Stimulated activated CD8-positive, alpha-beta memory T cell treated with anti-CD3 and anti-CD28 coated beads, Interleukin-15, amount 100 ng/mL, for 1 hour (primary cell): ENCODE data around the gene SPIB.
"Not testable (repeated sequence)": the region's sequence is repeated elsewhere in the genome, so short reads cannot be mapped to it uniquely, and the experiment has no call there.

Experiments used
- DNase-seq: peaks from one replicate; pipeline ENCODE4 v3.0.0-alpha.2; 2020; ENCODE audit warnings: low read depth

The SPIB gene

DNA sequence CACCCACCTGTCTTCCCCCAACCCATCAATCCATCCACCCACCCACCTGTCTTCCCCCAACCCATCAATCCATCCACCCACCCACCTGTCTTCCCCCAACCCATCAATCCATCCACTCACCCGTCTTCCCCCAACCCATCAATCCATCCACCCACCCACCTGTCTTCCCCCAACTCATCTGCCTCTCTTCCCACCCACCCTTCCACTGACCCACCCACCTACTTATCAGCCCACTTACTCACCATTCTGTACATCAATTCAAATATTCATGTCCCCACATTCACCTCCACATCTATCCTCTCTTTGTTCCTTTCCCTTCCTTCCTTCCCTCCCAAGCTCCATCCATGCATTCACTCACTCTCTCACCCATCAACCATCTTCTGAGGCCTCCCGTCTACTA is 20.4 kb downstream of the SPIB start:
- DNase-seq: not testable (repeated sequence)

DNA sequence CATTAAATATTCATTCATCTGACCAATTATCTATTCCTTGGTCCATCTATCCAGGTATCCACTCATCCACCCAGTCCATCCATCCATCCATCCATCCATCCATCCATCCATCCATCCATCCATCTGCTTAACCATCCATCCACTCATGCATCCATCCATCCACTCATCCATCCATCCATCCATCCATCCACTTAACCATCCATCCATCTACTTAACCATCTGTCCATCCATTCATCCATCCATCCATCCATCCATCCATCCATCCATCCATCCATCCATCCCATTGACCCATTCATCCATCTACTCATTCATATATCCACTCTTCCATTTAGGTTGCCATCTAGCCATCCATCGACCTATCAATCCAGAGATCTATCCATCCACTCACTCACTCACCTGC is 25.3 kb downstream of the SPIB start:
- no peak for DNase-seq

DNA sequence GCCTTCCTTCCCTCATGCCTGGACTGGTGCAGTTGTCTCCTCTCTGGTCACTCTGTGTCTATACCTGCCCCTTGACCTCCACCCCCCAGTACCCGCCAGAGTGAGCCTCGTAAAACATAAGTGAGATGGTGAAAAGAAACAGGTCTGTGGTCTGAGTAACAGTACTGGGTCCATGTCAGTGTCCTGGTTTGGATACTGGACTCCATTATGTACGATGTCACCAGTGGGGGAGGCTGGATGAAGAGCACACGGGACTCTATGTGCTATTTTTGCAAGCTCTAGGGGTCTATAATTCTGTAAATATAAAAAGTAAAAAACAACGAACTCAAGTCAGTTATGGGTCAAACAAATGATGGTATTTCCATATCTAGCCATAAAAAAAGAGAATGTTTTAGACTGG is 28.3 kb downstream of the SPIB start:
- no peak for DNase-seq

DNA sequence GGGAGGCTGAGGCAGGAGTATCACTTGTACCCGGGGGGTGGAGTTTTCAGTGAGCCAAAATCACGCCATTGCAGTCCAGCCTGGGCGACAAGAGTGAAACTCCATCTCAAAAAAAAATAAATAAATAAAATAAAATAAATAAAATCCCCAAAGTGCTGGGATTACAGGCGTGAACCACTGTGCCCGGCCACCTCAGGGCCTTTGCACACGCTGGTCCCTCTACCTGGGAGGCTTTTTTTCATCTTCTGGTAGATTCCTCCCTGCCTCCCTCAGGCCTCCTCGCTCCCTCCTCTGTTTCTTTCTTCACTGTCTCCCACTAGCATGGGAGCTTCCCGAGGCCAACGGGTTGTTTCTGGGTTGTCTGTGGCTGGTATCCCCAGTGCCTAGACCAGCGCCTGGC is 29.0 kb downstream of the SPIB start:
- no peak for DNase-seq

DNA sequence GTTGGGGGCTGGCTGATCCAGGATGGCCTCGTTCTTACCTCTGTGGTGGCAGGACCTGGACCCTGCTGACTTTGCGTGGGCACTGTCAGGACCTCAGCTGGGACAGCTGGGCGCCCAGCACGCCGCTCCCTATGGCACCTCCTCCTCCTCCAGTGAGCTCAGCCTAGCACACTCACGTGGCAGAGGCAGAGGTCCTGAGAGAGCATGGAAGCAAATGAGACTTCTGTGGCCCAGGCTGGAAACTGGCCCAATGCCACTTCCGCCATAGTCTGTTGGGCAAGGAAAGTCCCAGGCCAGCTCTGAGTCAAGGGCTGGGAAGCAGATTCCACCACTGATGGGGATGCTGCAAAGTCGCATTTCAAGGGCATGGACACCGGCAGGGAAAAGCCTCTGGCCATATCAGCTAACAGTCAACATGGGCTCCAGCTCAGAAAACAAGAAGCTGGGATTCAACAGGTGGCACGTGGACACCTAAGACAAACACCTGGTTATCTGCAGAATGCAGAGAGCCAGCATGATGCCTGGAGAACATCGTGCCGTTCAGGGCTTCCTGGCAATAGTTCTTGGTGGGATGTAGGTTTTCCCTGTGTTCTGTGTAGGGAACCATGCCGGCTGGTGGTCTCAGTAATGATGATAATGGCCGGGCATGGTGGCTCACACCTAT is 30.6 kb downstream of the SPIB start:
- no peak for DNase-seq

DNA sequence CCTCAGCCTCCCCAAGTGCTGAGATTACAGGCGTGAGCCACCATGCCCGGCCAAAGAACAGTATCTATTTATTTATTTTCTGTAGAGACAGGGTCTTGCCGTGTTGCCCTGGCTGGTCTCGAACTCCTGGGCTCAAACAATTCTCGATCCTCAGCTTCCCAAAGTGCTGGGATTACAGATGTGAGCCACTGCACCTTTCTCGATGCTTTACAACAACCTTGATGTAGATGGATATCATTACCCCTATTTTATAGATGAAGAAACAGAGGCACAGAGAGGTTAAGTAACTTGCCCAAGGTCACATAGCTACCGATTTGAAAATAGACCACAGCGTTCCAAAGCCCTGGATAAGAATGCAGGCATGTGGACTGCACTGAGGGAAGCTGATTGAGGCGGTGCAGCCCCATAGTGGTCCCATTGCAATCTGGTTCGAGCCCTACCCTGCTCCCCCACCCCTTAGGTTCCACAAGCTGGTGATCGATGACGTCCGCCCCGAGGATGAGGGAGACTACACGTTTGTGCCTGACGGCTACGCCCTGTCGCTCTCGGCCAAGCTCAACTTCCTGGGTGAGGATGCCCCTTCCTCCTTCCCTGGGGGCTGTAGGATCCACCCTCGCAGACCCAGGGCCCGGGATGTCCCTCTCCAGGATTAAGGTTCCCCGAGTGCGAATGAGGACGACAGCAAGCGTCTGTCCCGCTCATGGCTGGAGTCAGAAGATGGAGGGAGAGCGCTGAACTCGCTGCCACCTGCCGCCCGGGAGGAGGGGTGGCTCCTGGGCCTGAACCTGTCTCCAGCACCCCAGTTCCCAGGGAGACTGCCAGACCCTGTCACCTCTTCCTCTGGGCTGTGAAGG is 31.9 kb downstream of the SPIB start:
- no peak for DNase-seq

DNA sequence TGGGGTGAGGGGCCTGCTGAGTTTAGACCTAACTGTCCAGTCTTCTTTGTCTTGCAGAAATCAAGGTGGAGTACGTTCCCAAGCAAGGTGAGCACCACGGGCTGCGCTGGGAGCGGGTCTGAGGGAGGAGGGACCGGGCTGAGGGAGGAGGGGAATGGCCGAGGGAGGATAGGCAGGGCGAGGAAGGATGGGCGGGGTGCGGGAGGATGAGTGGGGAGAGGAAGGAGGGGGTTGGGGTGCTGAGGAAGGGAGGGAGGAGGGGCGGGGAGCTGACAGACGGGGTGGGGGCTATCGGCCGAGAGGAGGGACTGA is 32.4 kb downstream of the SPIB start:
- no peak for DNase-seq

DNA sequence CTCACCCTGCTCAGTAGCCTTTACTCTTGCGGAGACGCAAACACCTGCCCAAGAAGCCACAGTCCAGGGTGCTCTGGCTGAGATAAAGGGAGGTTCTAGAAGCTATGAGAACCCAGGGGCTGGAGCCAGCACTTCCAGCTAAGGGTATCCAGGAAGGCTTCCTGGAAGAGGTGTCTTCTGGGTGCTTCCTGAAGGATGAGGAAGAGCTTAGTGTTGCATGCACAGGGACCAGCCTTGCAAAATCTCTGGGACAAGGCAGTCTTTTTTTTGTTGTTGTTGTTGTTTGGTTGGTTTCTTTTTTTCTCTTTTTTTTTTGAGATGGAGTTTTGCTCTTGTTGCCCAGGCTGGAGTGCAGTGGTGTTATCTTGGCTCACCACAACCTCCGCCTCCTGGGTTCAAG is 34.5 kb downstream of the SPIB start:
- DNase-seq: no peak

DNA sequence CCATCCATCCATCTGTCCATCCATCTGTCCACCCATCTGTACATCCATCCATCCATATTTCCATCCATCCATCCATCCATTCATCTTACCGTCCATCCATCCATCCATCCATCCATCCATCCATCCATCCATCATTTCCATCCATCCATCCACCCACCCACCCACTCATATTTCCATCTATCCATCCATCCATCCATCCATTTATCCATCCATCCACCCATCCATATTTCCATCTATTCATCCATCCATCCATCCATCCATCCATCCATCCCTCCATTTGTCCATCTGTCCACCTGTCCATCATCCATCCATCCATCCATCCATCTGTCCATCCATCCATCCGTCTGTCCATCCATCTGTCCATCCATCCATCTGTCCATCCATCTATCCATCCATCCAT is 37.3 kb downstream of the SPIB start:
- DNase-seq: no peak

DNA sequence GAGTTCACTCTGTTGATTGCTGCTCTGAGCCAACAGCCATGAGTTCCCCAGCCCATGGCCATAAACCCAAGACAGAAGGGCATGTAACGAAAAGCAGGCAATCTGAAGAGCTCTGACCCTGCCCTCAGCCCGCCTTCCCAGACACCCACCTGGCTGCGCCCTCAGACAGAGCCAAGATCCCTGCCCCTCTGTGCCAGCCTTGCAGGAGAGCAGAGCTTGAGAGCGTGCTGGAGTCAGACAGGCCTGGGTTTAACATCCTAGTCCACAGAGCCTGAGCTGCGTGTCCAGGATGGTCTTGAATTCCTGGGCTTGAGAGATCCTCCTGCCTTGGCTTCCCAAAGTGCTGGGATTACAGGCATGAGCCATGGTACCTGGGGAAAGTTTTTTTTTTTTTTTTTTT is 38.6 kb downstream of the SPIB start:
- no peak for DNase-seq

DNA sequence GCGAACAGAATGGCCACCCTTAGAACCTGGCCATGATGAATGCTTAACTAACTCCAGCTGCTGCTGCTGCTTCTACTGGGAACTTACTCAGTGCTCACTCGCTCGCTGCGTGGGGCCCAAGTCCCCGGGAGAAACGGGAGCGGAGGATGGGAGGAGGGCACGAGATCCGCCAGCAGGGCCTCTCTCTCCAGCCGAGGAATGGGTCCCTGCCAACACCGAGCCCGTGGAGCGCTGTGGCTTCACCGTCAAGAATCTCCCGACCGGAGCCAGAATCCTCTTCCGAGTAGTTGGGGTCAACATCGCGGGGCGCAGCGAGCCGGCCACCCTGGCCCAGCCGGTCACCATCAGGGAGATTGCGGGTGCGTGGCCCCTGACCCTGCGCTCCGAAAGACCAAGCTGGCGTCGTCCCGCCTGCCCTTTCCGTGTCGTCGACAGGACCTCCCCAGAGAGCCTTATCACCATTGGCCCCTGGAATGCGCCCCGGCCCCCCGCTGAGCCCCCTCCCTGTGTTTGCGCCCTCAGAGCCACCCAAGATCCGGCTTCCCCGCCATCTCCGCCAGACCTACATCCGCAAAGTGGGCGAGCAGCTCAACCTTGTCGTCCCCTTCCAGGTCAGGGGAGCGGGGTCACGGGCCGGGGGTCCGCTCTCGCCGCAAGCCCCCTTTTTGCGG is 39.8 kb downstream of the SPIB start:
- DNase-seq: no peak

DNA sequence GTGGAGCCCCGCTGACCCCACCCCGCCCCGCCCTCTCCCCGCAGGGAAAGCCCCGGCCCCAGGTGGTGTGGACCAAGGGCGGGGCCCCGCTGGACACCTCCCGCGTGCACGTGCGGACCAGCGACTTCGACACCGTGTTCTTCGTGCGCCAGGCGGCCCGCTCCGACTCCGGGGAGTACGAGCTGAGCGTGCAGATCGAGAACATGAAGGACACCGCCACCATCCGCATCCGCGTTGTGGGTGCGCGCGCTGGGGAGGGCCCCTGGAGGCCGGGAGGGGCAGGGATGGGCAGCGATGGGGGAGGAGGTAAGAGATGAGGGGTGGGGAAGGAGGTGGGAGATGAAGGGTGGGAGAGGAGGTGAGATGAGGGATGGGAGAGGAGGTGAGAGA is 40.3 kb downstream of the SPIB start:
- DNase-seq: no peak

DNA sequence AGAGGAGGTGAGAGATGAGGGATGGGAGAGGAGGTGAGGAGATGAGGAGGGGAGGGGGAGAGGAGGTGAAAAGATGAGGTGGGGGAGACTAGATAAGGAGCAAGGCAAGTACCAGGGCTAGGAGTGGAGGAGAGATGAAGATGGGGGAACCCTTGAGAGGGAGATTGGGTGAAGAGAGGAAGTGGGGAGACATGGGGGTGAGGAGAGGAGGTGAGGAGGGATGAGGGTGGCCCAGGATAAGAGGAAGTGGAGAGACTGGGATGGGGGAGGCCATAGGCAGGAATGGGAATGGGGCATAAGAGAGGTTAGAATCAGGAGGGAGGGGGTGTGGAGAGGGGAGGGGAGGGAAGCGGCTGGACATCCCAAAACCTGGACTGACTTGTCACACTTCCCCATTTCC is 40.9 kb downstream of the SPIB start:
- DNase-seq: no peak

DNA sequence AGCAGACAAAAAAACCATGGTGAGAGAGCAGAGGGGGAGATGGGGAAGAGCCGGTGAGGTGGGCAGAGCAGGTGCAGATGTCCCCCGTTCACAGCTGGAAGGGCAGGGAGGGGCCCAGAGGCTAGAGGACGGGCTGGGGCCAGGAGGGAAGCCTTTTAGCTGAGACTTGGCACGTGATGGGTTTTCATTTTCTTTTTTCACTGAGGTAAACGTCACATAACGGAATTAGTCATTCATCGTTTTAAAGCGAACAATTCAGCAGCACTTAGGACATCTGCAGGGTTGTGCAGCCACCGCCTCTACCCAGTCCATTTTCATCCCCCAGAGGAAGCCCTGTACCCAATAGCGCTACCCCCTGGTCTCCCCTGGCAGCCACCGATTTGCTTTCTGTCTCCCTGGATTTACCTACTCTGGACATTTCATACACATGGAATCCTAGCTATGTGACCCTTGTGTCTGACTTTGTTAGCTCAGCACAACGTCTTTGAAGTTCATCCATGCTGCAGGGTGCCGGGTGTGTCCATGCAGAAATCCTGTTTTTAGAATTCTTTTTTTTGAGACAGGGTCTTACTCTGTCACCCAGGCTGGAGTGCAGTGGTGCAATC is 41.5 kb downstream of the SPIB start:
- DNase-seq: no peak

DNA sequence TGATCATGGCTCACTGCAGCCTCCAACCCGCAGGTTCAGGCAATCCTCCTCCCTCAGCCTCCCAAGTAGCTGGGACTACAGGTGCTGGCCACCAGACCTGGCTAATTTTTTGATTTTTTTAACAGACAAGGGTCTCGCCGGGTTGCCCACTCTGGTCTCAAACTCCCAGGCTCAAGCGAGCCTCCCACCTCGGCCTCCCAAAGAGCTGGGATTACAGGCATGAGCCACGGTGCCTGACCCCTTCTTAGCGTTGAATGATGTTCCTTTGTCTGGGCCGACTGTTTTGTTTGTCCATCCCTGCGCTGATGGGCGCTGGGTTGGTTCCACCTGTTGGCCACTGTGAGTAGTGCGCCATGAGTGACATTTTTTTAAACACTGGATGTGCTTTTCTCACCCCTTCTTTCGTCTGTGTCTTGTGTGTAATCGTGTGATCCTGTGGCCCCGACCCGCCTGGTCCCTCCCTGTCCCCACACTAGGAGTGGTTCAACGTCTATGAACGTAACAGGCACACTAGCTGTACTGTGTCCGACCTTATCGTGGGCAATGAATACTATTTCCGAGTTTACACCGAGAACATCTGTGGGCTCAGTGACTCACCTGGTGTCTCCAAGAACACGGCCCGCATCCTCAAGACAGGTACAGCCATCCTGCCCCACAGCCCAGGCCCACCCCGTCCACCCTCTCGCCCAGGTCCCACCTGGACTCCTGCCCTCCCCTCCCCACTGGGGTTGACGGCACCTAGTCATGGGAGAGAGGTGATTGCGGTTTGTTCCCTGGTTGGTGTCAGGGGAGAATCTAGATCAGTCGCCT is 42.5 kb downstream of the SPIB start:
- peak; percentile 22 for DNase-seq

DNA sequence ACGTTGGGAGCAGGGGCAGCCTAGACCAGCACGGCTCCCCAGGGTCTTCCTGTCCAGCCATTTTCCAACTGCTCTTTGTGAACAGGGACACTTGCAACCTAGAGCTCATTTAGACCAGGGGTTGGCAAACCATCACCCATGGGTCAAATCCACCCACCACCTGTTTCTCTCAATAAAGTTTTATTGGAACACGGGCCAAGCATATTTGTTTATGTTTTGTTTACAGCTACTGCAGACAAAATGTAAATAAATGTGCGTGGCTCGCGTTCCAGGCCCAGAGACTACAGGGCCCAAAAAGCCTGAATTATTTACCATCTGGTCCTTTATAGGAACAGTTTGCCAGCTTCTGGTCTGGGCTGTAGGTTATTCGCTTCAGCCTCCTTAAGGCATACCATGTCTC is 44.2 kb downstream of the SPIB start:
- DNase-seq: no peak

DNA sequence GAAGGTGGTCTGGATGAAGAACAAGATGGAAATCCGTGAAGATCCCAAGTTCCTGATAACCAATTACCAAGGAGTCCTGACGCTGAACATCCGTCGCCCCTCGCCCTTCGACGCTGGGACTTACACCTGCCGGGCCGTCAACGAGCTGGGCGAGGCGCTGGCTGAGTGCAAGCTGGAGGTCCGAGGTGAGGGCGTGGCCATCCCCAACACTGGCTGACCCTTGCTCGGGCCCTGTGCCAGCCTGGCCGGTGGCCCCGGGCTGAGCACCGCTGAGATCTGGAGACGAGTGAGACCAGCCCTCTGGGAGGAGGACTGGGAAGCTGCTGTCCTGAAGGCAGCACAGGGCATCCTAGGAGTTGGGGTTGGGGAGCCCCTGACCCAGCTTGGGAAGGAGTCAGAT is 45.6 kb downstream of the SPIB start:
- DNase-seq: no peak

DNA sequence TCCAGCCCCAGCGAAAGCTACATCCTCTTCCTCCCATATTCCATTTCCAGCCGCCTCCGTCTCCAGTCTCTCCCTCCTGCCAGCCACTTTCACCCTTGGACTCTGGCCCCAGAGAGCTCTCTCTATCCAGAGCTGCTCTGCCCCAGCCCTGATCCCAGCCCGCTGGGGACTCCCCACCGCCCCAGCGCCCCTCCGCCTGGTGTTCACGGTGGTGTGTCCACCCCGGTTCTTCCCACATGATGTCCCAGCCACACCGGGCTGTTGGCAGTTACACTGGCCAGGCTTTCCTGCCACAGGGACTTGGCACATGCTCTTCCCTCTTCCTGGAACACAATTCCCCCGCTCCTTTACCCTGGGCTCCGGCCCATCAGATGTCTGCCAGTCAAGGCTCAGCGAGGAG is 46.3 kb downstream of the SPIB start:
- no peak for DNase-seq

DNA sequence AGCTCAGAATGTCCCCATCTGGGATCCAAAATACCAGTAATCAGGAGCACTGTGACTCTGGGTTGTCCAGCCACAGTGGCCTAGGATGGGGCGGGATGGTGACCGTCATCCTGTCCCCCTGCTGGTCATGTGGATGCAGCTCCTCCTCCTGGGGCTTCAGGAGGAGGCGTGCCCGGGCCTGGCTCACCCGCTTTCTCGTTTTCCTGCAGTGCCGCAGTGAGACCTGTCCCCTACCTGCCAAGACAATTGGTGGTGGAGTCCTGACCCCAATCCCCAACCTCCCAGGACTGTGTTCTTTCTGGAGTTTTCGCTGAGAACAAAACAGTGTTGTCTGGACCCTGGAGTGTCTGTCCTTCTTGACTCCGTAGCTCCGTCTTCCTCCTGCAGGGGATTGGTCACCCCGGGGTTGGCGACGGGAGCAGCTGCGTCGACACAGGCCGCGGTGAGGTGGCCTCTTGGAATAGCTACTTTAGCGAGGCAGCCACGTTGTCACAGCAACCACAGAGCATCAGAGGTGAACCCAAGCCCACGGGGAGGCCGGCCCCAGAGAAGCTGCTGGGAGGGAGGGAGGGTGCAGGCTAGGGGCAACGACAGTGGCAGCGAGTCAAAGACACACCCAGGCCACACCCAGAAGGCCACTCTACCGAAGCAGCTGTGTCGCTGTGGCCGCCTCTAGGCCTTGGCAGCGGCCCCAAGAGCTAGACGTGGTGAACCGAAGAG is 47.4 kb downstream of the SPIB start:
- DNase-seq: no peak

DNA sequence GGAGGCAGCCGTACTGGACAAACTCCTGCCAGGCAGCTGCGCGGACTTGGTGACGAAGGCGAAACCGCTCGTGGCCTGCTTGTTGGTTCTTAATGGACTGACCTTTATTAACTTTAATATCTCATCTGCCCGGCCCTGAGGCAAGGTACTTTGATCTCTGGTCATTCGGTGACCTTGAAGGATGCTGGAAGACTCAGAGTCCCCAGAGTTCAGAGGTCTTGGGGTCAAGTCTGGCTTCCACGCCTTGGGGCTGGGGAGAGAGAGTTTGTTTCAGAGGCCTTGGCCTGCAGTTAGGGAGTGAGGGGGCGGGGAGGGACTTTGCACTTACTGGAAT is 47.9 kb downstream of the SPIB start:
- DNase-seq: no peak

DNA sequence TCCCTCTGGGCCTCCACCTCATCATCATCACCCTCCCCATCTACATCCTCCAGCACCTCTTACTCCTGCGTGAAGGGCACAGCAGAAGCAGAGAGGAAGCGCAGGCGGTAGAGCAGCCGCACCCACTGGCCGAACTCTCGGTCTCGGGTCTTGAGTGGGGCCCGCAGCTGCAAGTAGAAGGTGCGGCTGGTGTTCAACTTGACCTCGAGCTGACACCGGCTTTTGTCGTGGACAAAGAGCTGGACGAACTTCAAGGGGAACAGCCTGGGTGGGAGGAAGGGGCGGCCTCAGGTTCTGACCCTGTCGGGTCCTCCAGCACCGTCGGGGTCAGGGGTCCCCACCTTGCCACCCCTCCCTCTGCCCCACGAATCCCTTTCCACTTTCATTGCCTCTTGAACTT is 48.8 kb downstream of the SPIB start:
- DNase-seq: no peak

DNA sequence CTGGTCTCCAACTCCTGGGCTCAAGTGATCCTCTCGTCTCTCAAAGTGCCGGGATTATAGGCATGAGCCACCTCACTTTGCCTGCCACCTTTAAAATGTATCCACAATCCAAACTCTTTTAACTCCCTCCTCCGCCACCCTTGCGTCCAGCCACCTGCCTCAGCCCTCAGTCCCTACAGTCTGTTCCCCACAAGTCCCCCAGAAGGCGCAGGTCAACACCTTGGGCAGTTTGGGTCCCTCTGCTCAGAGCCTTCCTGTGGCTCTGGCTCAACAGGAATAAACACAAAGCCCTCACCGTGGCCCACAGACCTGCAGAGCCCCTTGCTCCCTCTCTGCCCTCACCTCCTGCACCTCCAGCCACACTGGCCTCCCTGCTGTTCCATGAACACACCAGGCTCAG is 50.1 kb downstream of the SPIB start:
- DNase-seq: no peak
